Measurements from ENCODE around the gene EEF2K. TPM values are rescaled to one million over a fixed set of nuclear protein-coding genes. Genes with fewer than 3 reads are reported as not detected.

EEF2K gene
- total and polyA plus RNA-seq, 2 of the 13 experiments (the other 11 are each of a cell fraction or from before 2014, with no cell fraction given), result 22.0 to 23.8 TPM

GRCh38 chr16:22297871-22298733 lies 92.0 kb downstream of the EEF2K start (continued):
- TF ChIP-seq ZNF12 (CRISPR knock-in tag; IDR thresholded peaks at IDR 0.05) (no peak), MED8 (CRISPR knock-in tag; IDR thresholded peaks at IDR 0.05; ENCODE audit: insufficient replicate concordance) (no peak), ZNF781 (CRISPR knock-in tag; IDR thresholded peaks at IDR 0.05; ENCODE audit: borderline replicate concordance, not compliant biosample characterization) (no peak), SMARCE1 (IDR thresholded peaks at IDR 0.05; ENCODE audit: borderline replicate concordance) (no peak), ZNF710 (CRISPR knock-in tag; IDR thresholded peaks at IDR 0.05; ENCODE audit: borderline replicate concordance) (no peak), ZFX (CRISPR knock-in tag; IDR thresholded peaks at IDR 0.05; ENCODE audit: low read depth) (no peak), ZIK1 (CRISPR knock-in tag; IDR thresholded peaks at IDR 0.05; ENCODE audit: borderline replicate concordance, low read depth) (no peak), RBM22 (optimal IDR thresholded peaks at IDR 0.05; ENCODE audit: low read length) (peak; percentile 100), ZNF674 (CRISPR knock-in tag; IDR thresholded peaks at IDR 0.05; ENCODE audit: low read depth) (no peak; the same call in 1 of the 2 replicates), E2F5 (CRISPR knock-in tag; conservative IDR thresholded peaks at IDR 0.05) (0 out of 2 replicates have a peak, but pooled peaks have one; percentile 5), KLF12 (CRISPR knock-in tag; IDR thresholded peaks at IDR 0.05; ENCODE audit: borderline replicate concordance) (no peak), TAF15 (IDR thresholded peaks at IDR 0.05; ENCODE audit: low read depth, low read length, poor library complexity, severe bottlenecking) (no peak), KLF11 (CRISPR knock-in tag; IDR thresholded peaks at IDR 0.05) (no peak; the same call in 1 of the 2 replicates), AHR (CRISPR knock-in tag; IDR thresholded peaks at IDR 0.05) (no peak; the same call in 1 of the 2 replicates), PITX1 (CRISPR knock-in tag; IDR thresholded peaks at IDR 0.05) (peak; percentile 61; the same call in 1 of the 2 replicates), SRY (CRISPR knock-in tag; IDR thresholded peaks at IDR 0.05) (peak; percentile 93; the same call in 1 of the 2 replicates), ZNF543 (CRISPR knock-in tag; IDR thresholded peaks at IDR 0.05) (no peak), GATA4 (IDR thresholded peaks at IDR 0.05; ENCODE audit: borderline replicate concordance, low read depth) (peak; percentile 74), IKZF4 (CRISPR knock-in tag; IDR thresholded peaks at IDR 0.05; ENCODE audit: borderline replicate concordance, low read depth, not compliant biosample characterization) (peak; percentile 44), RBAK (CRISPR knock-in tag; IDR thresholded peaks at IDR 0.05) (no peak; the same call in 1 of the 2 replicates), RFX3 (CRISPR knock-in tag; IDR thresholded peaks at IDR 0.05) (0 out of 2 replicates have a peak, but pooled peaks have one; percentile 8)

Data from HepG2 (cell line).